OCI-LY3 (cell line): Measurements from ENCODE around the gene SFXN3.

ENCODE experiments used
- CTCF ChIP-seq: fragments of 200-600, 300-600 bp; sonication (generic); IDR thresholded peaks from 2 replicates; pipeline ENCODE4 v1.5.1; 2014; ENCODE audit warnings: antibody characterized with exemption, low read length, low read depth
- EZH2phosphoT487 ChIP-seq: fragments of 200-600 bp; shearing (Covaris generic); IDR thresholded peaks from 2 replicates; pipeline ENCODE4 v1.6.1; 2018; ENCODE audit warnings: antibody characterized with exemption, mixed run types, low read depth

GRCh38 chr10:101036726-101037125 lies 5.7 kb downstream of the SFXN3 start:
- TF ChIP-seq CTCF (no peak), EZH2phosphoT487 (no peak)
